HPDE6-E6E7 (cell line): ENCODE data around the gene IP6K1.
"Not testable (repeated sequence)": the region's sequence is repeated elsewhere in the genome, so short reads cannot be mapped to it uniquely, and the experiment has no call there.

ENCODE experiments used
- DNase-seq: peaks from one replicate; pipeline ENCODE4 v3.0.0; 2011; ENCODE audit warnings: missing footprints; ENCODE audit errors: extremely low spot score

IP6K1 gene

DNA sequence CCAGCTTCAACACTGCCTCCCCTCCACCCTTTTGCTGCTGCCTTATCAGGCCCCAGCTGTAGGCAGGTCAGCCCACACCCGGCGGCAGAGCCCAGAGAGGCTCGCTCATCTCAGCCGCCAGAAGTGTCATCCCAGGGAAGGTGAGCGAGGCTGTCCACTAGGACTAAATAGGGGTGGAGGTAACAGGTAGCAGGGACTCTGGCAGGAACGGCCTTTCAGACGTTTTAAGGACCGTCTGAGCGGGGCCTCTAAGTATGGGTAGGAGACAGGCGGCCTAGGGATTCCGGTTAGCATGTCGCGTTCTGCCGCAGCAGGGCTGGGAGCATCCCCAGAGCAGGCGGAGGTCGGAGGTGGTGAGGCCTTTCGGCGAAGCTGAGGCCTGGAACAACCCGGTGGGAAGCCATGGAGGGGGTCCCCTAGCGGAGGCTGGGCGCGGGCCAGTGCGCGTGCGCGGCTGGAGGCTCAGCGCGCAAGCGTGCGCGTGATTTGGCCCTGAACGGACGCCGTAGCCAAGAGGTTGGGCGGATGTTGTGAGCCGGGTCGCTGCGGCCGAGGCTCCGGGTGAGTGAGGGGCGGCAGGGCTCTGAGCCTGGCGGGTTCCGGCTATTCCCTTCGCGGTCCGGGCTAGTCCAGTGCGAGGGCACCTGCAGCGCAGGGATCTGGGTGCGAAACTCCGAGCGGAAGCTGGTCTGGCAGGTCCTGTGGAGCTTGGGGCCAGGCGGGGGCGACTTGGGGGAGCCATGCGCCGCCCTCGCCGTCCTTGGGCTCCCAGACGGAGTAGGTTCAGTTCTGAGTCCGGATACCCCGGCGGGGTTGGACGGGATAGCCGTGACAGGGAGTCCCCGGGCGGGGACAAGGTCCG is 97.1 kb downstream of the IP6K1 start, which contains the start of the genes MST1 and RNF123:
Gene MST1, minus strand, starts transcription at position 429 of the 862 bp plus-strand sequence. CDS start 783 bp downstream, outside the sequence.
Gene RNF123, plus strand, starts transcription at position 512 of the 862 bp plus-strand sequence. CDS start 1,609 bp downstream, outside the sequence.
- peak; percentile 46 for DNase-seq

DNA sequence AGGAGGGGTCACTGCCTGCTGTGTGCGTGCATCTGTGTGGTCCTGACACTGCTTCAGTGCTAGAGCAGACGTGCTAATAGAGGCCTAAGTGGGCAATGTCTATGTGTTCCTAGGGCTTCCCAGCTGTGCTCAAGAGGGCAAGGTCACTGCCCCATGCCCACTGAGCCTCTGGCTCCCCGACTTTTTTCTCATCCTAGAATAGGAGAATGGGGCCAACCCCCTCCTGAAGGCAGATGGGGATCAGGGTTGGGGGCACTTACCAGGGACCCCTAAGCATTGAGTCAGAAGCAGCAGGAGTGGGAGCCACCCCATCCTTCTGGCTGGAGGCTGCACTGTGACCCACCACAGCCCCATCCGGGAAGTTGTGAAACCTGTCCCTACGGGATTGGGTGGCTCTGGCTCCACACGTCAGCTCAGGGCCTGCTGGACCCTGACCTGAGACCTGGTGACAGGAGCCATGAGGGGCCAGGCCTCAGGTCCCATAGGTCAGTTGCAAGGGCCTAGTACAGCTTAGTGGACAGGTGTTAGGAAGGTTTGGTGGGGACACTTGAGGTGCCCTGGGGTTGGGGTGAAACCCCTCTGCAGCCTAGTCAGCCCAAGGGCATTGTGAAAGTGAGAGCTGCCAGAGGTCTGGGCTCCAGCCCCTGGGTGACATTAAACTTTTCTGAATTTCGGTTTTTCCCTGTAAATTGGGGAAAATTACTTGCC is 97.8 kb downstream of the IP6K1 start:
- not testable (repeated sequence) for DNase-seq

DNA sequence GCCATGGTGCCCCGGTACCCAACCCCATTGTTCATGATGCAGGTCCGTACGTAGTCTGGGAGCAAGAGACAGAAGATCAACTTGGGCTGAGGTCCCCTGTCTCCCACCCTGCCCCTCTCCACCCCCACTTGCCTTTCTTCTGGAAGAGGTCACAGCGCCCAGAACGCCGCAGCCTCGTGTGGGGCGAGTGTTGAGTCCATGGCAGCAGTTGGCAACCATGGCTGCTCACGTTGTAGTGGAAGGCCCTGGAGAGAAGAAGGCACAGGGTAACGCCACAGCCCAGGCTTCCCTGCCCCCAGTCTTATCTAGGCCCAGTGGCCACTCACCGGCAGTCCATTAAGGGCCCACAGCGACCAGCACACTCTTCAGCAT is 98.9 kb downstream of the IP6K1 start:
- not testable (repeated sequence) for DNase-seq

DNA sequence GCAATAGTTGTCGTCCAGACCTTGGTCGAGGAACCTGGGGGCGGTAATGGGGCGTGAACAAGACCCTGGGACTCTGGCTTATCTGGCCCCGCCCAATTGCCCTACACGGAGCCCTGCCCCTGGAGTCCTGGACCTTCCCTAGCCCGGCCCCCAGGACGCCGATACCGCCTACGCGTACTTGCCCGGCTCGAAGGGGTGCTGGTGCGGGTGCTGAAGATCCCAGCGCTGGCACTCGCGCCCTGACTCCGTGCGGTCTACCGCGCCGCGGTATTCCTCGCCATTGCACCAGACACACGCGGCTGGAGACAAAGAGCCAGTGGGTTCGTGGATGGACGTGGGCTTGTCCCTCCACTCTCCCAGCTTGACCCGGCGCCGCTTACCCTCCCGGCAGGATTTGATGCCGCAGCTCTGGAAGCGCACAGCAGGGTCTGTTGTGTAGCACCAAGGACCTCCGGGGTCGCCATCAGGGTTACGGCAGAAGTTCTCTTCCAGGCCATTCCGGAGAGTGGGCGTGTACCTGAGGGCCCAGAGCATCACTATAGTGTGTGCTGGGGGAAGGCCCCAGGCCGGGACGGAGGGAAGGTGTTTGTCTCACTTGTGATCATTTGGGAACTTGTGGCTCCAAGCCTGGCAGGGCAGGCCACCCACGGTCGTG is 99.4 kb downstream of the IP6K1 start:
- DNase-seq, result not testable (repeated sequence)

DNA sequence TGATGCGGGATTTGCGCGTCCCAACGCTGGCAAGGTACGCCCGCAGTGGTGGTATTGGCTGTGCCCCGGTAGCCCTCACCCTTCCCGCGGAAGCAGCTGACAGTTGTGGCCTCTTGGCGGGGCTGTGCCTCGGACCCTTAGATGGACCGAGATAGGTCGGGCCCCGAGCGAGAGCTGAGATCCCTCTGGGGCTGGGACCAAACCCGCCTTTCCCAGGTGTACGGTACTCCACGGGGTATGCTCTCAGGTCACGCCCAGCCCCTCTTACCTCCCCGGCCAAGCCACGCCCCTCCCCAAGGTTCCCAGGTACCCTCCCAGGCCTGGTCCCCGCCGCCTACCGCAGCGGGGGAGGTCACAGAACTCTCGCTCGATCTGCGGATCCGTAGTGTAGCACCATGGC is 100.0 kb downstream of the IP6K1 start:
- DNase-seq, result not testable (repeated sequence)

DNA sequence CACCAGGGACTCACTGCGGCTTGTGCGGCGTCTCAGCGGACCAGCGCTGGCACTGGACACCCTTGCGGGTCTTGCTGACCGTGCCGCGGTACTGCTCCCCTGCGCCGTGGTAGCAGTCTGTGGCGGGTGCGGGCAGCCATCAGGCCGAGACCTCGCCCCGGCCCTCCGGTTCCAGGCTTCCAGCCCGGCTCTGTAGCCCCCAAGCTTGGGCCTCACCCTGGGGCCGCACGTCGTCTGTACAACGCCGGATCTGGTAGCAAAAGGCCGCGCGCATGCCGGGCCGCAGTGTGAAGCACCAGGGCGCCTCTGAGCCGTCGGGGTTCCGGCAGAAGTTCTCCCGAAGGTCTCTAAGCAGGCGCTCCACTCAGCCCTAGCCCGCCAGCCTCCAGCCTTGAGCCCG is 100.5 kb downstream of the IP6K1 start:
- not testable (repeated sequence) for DNase-seq

DNA sequence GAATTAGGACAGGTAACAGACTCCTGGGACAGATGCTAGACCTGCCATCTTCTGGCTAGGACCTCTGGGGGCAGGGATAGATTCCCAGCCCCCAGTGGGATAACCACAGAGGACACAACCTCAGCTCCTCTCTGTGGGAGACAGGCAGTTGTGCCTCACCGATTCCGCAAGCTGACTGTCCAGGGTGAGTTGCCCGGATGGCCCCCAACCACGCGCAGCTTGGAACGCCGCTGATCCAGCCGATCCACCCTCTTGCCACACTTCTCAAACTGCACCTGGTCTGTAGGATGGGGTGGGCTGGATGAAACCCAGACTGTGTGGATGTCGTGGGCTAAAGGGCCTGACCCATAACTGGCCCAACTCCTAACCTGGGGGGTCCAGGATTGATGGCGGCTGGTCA is 101.2 kb downstream of the IP6K1 start:
- not testable (repeated sequence) for DNase-seq

DNA sequence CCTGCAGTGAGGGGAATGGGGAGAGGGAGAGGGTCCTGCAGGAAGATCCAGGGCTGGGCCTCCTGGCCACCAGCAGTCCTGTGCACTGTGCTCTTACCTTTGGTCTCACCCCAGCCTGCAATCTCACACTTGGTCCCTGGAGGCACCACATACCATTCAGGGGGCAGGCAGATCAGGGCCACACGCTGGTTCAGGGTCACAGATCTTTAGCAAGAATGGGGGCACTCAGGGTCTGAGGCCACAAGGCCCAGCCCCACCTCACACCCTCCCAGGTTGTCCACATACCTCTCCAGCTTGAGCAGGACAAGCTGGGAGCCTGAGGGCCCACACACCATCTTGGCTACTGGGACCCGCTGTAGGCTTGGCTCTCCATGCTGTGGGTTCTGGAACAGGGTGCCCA is 101.9 kb downstream of the IP6K1 start:
- DNase-seq, result not testable (repeated sequence)

DNA sequence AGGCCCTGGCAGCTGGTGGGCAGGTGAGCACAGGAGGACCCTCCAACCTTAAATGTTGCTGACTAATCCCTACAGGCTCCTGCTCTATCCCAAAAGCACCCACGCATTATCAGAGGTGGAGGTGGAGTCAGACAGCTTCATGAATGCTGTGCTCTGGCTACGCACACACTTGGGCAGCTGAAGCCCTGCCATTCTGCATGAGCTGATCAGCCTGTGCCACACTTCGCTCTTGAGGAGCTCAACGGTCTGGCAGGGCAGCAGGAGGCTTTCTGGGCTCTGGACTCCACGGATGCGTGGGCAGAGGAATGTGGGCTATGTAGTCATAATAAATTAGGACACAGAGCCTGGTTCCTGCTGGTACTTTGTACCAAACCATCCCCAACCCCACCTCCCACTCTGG is 103.2 kb downstream of the IP6K1 start:
- no peak for DNase-seq

DNA sequence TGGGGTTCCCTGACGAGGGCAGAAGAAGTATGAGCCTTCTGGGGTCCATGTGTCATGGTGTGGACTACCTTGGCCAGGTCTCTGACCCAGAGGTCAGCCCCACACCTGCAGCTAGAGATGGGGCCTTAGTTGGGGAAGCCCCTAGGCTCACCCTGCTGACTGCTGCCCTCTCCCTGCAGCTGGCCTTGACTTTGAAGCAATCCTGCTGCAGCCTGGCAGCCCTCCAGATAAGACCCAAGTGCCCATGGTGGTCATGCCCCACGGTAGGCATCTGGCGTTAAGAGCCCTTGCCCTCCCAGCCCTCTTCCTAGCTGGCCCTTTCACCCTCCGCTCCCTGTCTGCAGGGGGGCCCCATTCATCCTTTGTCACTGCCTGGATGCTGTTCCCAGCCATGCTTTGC is 104.8 kb downstream of the IP6K1 start:
- no peak for DNase-seq

DNA sequence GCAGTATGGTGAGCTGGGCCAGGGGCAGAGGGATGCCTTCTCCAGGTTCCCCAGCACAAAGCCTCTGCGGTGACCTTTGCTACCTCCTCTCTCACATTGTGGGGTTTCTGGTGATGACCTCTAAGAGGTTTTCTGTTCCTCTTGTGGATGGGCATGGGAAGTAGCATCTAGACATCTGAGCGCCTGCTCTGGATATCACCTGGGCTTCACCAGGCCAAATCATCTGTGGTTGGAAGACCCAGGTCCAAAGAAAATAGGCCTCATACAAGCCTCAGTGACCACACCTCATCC is 105.2 kb downstream of the IP6K1 start:
- no peak for DNase-seq

DNA sequence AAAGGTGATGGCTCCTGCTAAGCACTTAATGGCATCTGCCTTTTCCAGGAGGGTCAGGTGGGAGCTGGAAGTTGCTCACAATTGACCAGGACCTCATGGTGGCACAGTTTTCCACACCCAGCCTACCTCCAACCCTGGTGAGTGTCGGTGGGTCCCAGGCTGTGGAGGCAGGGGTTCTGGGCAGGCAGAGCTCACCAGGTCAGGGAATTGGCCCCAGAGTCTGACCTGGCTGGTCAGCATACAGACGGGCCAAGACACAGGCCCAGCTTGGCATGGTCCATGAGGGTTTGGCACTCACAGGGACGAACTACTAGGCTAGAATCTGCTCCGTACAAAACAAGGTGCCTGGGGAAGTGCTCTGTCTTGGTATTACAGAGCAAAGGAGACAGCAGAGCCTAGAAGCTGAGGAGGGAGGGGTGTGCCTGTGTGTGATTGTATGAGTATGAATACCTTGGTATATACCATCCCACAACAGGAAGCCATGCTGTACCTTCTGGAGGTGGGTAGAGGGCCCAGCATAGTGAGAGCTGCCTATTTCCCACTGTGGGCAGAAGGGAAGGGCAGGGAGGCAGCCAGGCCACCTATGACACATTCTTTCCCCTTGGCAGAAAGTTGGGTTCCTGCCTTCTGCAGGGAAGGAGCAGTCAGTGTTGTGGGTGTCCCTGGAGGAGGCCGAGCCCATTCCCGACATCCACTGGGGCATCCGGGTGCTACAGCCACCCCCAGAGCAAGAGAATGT is 105.7 kb downstream of the IP6K1 start:
- DNase-seq, result no peak

DNA sequence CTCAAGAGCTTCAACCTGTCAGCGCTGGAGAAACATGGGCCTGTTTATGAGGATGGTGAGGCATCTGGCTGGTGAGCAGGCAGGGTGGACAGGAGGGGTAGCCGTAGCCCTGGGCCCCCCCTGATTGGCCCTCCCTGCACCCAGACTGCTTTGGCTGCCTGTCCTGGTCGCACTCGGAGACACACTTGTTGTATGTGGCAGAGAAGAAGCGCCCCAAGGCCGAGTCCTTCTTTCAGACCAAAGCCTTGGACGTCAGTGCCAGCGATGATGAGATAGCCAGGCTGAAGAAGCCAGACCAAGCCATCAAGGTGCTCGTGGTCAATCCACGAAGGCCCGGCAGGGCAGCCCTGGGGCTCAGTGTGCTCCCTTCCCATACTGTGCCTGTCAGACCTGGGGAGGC is 110.4 kb downstream of the IP6K1 start:
- no peak for DNase-seq

DNA sequence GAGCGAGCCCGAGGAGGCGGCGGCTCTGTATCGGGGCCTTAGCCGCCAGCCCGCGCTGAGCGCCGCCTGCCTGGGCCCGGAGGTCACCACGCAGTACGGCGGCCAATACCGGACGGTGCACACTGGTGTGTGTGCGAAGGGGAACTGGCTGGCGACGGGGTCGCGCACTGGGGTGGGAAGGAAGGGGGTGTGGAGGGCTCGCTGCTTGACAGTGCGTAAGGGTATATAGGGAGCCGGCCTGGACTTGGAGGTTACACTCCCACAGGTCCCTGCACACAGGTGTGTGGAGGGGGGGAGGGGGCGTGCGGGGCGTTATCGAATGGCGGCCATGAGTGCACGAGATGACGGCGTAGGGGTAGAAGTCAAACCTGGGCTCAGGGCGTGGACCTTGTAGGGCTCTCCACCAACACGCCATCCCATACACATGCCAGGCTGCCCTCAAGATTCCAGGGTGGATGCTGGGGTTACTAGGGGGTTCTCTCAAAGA is 111.8 kb downstream of the IP6K1 start:
- no peak for DNase-seq
